NCI-H446 (cell line): ENCODE data around the gene LRRC8D.
"Not testable (repeated sequence)": the region's sequence is repeated elsewhere in the genome, so short reads cannot be mapped to it uniquely, and the experiment has no call there.

Source experiments
- DNase-seq, 2 experiments: peaks; one replicate each; lab custom pipeline; 2025; lab: John Stamatoyannopoulos, UW

The LRRC8D gene

DNA sequence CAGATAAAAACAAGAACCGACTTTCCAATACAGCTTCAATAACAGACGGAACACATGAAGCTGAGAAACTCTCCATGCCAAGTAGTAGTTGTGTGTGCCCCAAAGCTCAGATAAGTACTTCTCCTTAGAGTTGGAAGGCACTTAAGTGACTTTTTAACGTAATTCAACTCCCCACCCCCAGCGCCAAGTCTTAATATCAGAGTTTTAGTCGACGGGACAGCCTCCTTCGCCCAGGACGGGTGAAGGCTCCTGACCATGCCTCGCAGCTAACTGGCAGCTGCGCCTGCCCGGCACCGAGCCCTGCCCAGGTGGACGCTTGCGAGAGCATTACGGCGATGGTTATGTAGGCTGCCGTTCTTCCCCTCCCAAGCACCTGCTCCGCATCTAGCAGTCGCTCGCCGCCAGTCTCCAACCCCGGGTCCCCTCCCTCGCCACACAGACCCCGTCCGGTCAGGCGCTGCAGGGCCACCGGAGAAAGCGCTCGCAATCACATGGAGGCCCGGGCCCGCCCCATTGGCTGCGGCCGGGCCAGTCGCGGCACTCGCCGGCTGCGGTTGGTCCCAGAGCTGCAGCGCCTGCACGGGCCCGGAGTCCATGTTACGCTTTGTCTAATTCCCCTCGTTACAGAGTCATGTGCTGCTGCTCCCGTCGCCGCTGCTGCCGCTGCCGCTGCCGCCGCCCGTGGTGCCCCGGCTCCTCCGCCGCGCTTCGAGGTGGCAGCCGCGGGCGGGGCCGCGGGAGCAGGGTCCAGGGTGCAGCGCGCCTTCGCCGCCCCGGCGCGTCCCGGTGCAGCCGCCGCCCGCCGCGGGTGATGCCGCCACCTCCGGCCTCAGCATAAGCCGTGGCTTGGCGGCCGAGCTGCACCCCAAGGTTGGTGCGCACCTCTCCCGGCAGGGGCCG lies at the start of gene LRRC8D:
Gene LRRC8D, plus strand, starts transcription at position 611 of the 900 bp plus-strand sequence. CDS start 112,037 bp downstream, outside the sequence.
- peak; percentile 70 to 92 for DNase-seq

DNA sequence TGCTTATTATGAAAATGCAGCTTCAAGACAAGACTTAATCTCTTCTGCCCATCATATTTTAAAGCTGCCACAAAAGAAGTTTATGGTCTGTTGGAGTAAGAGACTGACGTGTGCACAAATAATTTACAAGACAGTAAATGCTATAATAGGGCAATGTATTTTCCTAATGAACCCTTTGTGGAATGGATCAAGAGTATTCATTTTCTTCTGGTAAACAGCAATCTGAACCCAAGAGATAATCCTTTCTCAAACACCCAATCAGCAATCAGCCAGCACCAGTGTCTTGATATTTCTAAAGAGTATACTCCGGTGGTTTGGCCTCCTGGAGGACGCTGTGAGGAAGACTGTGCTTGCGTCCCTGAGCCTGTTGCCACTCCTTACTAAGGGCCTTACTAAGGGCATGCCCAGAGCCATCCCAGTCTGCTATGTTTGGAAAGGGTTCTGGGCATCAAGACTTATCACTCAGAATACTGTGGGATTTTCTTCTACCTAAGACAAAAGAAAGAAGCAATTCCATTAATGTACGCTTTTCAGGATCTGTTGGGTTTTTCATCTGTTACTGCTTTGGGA lies 48.8 kb upstream of the LRRC8D start:
- DNase-seq, result no peak

DNA sequence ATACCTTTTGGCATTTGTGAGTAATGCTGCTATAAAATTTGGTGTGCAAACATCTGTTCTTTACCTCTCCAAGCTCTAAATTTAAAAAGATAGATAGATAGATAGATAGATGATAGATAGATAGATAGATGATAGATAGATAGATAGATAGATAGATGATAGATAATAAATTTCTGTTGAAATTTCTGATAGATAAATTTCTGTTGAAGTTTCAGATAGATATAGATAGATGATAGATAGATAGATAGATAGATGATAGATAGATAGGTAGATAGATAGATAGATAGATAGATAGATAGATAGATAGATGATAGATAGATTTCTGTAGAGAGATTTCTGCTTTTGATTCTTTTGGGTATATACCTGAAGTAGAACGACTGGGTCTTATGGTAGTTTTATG lies 44.7 kb upstream of the LRRC8D start:
- not testable (repeated sequence) for DNase-seq

DNA sequence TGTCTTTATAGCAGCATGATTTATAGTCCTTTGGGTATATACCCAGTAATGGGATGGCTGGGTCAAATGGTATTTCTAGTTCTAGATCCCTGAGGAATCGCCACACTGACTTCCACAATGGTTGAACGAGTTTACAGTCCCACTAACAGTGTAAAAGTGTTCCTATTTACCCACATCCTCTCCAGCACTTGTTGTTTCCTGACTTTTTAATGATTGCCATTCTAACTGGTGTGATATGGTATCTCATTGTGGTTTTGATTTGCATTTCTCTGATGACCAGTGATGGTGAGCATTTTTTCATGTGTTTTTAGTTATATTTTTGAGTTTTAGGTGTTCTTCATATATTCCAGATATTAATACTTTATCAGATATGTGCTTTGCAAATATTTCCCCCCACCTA lies 43.6 kb upstream of the LRRC8D start:
- DNase-seq, result not testable (repeated sequence)

DNA sequence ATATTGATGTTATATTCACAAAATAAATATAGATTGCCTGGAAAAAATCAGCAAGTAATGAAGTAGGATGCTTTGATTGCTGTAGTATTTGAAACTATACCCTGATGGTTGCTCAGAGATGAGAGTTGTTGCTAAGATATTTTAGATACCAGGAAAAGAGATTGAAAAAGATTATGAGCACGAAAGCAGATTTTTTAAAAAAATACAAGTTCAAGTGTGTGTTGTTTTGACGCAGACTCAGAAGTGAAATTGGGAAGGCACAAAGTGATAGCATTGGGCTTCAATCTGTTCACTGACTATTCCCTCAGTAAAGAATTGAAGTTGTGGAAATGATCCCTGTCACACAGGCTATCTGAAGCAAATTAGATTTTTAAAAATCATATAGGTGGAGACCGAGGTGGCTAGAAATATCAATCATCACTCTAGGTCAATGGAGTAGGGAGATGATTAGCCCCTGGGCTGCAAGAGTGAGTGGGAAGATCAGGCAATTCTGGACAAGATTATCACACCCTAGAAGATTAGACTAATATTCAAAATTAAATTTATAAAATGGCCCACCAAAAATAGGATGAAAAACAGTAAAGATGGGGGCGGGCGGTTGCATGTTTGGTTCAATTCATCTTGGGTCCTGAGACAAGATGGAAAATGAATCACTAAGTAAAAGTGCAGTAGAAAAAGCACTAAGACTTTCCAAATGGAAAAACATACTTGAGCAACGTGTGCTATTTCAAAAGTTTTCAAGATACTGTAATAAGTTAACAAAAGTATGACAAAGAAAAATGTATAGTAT lies 41.5 kb upstream of the LRRC8D start:
- DNase-seq, result no peak

DNA sequence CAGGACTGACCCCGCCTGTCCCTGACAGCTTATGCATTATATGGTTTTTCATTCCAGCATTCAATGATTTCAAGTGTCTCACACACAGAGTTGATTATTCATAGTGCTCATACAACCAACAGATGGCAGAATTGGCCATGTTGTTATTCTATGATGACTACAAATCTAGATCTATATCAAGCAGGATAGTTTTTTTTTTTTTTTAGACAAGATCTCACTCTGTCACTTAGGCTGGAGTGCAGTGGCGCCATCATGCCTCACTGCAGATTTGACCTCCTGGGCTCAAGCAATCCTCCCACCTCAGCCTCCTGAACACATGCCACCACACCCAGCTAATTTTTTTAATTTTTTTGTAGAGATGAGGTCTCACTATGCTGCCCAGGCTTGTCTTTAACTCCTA lies 40.1 kb upstream of the LRRC8D start:
- peak; percentile 4 to 69 for DNase-seq

DNA sequence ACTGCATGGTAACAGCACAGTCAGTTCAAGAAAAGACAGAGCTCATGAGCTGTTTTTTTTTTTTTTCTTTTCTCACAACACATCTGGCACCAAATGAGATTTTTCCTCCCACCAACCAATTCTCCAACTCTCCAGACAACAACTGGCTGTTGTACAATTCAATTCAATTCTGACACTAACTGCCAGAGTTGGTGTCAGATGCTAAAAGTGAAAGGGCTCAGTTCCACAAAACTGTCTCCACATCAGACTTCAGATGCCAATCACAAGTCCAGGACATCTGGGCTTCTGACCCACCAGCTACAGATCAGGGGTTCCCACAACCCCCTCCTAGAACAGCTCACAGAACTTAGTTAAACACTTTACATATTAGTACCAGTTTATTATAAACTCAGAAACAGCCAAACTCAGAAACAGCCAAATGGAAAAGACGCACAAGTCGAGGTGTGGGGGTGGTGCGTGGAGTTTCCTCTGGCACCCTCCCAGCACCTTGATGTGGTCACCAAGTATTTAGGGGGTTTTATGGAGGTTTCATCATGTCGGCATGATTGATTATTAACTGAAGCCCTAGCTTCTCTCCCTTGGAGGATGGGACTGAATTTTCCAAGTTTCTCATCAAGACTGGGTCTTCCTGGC lies 39.2 kb upstream of the LRRC8D start:
- DNase-seq, result no peak

DNA sequence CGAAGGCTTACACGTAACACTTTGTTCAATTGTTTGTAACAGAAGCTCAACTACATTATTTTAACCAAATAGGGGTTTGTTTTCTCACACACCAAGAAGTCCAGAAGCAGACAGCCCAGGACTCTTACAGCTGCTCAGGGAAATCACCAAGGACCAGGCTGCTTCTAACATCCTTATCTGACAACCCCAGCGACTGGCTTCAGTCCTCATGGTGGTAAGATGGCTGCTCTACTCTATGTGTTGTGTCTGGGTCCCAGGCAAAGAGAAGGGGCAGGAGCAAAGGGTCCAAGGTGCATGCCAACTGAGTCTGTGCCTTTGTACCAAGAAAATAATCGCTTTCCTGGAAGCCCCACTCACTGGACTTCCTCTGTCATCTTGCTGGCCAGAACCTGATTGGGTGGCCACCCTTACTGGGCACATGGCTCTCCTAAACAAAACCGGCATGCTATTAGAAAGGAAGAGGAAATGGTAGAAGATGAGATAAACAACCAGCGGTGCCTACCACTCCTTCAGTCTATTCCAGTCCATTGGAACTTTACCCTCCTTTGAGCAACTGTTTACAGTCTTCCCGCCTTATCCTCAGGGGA lies 34.1 kb upstream of the LRRC8D start:
- no peak for DNase-seq

DNA sequence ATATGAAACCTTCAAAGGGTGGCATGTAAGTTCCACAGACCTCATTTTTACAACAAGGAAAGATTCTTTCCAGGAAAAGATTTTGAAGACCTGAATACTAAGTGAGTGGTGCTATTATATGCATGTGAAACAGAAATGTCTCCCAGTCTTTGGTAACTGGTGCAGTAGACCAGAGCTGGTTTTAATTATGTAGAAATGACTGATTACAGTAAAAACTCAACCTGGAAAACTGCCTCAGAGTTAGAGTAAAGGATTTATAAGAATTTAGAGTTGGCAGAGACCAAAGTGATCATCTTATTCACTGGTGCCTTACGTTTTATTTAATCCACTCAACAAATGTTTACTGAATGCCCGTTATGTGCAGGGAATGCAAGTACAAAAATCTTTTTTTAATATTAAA lies 30.2 kb upstream of the LRRC8D start:
- DNase-seq, result no peak

DNA sequence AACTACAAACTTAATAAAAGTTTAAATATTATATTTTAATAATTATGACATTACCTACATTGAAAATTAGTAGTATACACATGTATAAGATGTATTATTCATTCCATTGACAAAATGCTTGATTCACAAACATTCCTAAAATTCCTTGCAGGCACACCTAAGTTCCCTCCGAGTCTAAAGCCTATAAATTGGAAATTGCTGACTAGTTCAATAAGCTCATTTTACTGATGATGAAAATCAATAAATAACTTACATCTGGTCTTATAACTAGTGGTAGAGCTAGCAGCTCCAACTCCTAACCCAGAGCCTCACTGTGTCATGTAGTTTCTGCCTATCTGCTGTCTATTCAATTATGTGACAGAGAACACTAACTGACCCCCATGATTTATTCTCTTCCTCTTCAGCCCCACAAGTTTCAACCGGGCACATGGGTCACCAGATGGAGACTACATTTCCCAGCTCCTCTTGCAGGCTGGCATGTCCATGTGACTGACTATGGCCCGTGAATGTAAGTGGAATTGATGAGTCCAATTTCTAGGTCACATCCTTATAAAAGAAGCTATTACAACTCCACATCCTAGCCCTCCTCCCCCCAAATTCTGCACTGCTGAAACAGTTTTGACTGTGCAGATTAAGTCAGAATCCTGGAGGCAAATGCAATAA lies 29.6 kb upstream of the LRRC8D start:
- no peak for DNase-seq

DNA sequence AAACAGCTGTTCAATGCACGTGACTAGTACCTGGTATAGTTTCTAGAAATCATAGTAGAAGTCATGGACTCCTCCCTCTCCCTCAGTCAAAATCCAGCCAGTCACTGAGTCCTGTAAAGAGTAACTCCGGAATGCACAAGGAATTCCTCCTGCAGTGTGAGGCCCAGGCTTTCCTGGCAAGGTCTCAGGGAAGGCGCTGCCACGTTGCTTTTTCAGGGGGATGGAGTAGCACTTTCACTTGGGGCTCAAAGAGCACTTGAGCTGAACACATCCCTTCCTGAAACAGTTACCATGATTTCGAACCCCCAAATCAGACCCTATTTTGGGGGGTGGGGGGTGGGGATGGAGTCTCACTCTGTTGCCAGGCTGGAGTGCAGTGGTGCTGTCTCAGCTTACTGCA lies 26.4 kb upstream of the LRRC8D start:
- no peak for DNase-seq

DNA sequence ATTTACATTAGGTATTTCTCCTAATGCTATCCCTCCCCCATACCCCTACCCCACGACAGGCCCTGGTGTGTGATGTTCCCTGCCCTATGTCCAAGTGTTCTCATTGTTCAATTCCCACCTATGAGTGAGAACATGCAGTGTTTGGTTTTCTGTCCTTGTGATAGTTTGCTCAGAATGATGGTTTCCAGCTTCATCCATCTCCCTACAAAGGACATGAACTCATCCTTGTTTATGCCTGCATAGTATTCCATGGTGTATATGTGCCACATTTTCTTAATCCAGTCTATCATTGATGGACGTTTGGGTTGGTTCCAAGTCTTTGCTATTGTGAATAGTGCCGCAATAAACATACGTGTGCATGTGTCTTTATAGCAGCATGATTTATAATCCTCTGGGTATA lies 25.3 kb upstream of the LRRC8D start:
- not testable (repeated sequence) for DNase-seq

DNA sequence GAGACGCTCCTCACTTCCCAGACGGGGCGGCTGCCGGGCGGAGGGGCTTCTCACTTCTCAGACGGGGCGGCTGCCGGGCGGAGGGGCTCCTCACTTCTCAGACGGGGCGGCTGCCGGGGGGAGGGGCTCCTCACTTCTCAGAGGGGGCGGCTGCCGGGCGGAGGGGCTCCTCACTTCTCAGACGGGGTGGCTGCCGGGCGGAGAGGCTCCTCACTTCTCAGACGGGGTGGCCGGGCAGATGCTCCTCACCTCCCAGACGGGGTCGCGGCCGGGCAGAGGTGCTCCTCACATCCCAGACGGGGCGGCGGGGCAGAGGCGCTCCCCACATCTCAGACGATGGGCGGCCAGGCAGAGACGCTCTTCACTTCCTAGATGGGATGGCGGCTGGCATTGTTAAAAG lies 23.0 kb upstream of the LRRC8D start:
- DNase-seq, result not testable (repeated sequence)

DNA sequence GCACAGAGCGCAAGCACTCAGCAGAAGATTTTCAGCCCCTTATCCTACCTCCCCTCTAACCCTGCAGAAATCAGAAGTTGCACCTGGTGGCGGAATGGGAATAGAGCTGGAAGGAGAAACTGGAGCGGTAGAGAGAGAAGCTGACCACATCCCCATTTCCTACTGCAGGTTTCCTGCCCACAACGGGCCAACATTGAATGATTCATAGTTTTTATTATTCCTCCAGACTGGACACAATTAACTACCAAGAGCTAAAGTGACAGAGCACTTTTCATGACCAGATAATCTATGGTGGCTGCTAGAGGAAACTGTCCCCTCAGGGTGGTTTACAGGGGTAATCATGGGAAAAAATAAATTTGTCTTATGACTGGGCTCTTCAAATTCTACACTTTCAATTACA lies 21.3 kb upstream of the LRRC8D start:
- DNase-seq, result no peak

DNA sequence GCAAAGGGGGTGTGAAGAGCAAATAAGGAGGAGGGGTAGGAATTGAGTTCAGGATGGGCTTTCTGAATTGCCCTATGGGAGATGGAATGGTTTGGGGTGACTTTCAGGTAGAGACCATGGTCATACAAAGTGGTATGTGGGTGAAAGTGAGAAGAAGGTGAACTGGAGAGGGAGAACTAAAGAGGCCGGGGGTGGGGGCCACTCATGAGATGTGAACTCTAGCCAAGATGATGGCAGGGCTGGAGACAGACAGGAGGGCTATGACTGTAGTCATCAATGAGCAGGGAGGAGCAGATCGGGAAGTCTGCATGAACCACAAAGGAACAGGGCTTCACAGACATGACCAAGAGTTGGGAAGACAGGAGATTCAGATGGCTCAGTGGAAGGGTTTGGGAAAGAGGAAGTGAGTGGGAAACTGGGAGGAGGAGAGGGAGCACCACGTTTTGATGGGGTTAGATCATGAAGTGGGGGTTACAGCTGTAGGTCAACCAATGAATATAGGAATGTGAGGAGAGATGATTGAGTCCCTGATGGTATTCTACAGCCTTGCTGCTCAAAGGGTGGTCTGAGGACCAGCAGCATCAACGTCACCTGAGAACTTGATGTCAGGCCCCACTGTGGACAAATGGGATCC lies 20.7 kb upstream of the LRRC8D start:
- DNase-seq, result no peak

DNA sequence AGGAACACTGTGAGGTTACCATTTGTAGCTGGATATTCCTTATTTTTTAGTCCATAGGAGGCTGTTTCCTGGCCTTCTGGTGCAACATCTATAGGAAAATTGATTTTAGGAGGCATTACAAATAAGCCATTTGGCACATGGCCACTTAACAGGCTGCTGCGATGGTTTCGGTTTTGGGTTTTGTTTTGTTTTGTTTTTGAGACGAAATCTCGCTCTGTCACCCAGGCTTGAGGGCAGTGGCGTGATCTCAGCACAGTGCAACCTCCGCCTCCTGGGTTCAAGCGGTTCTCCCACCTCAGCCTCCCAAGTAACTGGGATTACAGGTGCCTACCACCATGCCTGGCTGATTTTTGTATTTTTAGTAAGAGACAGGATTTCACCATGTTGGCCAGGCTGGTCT lies 20.1 kb upstream of the LRRC8D start:
- DNase-seq, result no peak

DNA sequence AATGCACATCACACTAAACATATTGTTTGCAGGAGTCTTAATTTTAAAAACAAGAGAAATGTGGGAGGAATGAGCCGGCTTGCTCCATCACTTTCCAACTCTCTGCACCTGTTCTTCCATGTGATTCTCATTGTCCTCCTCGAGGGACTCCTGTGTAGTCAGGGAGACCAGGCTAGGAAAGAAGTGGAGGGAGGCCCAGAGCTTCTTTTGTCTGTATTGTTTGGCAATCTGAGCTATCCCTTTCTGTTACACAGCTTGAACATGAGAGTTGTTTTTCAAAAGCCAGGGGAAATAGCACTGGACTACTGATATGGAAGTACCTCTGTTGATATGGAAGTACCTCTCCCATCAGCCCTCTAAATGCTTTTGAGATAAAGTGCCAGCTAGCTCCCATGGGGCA lies 18.8 kb upstream of the LRRC8D start:
- DNase-seq, result no peak

DNA sequence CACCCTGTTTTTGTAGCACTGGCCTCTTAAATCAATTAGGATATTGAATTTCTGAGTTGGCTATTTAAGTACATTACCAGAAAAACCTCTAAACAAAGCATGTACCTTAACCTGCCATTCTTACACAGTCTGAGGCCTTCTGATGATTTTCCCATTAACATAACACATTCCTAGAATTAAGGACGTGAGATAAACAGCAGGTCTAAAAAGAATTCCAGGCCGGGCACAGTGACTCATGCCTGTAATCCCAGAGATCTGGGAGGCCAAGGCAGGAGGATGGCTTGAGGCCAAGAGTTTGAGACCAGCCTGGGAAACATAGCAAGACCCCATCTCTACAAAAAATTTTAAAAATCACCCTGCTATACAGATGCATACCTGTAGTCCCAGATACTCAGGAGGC lies 18.0 kb upstream of the LRRC8D start:
- no peak for DNase-seq

DNA sequence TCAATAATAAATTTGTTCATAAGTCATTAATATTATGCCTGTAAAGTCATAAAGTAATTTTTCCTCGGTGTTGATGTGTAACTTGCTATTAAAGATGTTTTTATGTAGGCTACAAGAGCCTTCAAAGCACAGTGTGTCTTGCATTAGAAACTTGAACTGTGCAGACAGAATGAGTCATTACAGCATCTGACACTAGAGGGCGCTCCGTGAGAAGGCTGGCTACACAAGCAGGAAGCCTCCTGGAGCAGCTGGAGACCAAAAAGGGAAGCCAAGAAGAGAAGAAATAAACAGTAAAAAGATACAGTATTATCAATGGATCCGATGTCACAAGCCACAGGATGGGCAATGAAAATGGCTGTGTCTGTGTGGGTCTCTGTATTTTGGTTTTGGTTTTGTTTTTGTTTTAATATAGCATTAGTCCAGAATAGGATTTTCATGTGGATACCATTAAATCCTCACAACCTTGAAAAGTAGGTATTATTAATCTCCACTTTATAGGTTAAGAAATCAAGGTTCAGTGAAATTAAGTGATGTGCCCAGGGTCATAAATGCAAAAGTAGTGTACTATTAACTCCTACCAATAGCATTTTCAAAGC lies 16.1 kb upstream of the LRRC8D start:
- peak; percentile 85 to 91 for DNase-seq

DNA sequence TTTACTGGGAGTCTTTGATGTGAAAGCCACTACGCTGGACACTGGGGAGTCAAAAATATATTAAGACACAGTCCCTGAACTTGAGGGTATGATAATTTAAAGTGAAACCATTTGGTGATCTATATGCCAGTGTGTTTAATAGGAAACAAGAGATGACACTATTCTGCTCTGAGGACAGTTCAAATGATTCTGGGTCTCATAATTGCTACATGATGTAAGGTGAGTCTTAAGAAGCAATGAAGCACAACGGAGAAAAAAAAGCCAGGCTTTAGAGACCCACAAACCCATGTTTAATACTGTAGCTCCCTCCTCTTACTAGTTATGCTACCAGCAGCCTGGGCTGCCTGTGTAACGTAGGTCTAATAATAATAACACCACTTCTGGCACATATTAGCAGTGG lies 14.2 kb upstream of the LRRC8D start:
- no peak for DNase-seq
